ENCODE data around the gene FAM216B.

Gene FAM216B

DNA sequence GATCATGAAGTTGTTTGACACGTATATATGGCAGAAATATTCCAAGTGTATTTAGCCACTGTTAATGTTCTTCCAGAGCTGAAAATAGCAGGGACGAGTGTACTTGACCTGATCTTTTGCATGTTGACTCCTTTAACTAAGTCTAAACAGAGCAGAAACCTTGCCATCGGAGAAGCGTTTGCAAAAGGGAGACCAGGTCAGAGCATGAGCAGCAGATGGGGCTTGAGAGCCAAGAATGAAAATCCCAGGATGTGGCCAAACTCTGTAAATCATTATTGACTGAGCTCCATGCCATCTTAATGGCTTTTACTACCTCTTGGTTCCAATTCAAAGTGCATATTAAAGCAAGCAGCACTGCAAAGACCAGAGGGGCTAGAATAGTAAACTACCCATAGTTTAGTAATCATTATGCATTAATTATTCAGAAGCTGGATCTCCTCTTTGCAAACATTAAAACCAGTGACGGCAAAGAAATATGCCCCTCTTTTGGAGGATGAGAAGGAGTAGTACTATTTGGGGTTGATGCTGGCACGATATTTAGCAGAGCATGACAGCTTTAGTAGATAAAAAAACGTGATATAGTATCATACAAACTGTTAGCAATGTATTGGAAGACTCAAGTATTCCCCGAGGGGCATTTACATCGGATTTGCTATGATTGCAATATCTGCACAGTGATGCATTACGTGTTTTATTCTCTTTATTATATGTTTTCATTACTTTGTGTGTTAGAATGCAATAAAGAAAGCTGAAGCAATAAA is 55.7 kb downstream of the FAM216B start:
- DNase-seq, result no peak
